HEK293 (cell line): ENCODE measurements around the gene KRTAP23-1.

Experiments used
- CTCF ChIA-PET: fragments of 350-600 bp; formaldehyde crosslinking; extraction: SDS; loops from one replicate; lab custom pipeline; 2021; ENCODE audit warnings: antibody characterized with exemption; lab: Yijun Ruan, JAX
- POLR2A ChIA-PET: fragments of 300-600 bp; formaldehyde crosslinking; extraction: SDS; loops from one replicate; lab custom pipeline; 2020; ENCODE audit warnings: antibody characterized with exemption, inconsistent platforms; lab: Yijun Ruan, JAX
- H3K27ac ChIP-seq: fragments of 200-500 bp; sonication (Bioruptor generic); 2 replicates; pipeline ENCODE4 v1.5.1; 2014; ENCODE audit warnings: low read depth, low read length, control low read depth, inconsistent platforms; ENCODE audit errors: extremely low read depth
- H3K36me3 ChIP-seq, 2 experiments: fragments of 200-500 bp in 1 of 2; sonication (Bioruptor generic) in 1 of 2; 1 replicate in 1 of 2; 2 replicates in 1 of 2; pipeline ENCODE4 v1.5.1; 2014 to 2017; ENCODE audit warnings: inconsistent platforms in 2 of 2, low read length in 2 of 2; ENCODE audit not compliant: control insufficient read depth in 2 of 2, insufficient read depth in 1 of 2
- H3K4me1 ChIP-seq: fragments of 200-500 bp; sonication (Bioruptor generic); 2 replicates; pipeline ENCODE4 v1.5.1; 2014; ENCODE audit warnings: mild to moderate bottlenecking, low read length, inconsistent platforms; ENCODE audit not compliant: control insufficient read depth, insufficient read depth
- H3K4me3 ChIP-seq: 2 replicates; pipeline ENCODE4 v1.5.1; 2011; ENCODE audit warnings: low read depth, mild to moderate bottlenecking, control low read depth, low read length, moderate library complexity
- H3K9me3 ChIP-seq: fragments of 200-500 bp; sonication (Bioruptor generic); 2 replicates; pipeline ENCODE4 v1.5.1; 2014; ENCODE audit warnings: low read depth, low read length, inconsistent platforms; ENCODE audit not compliant: control insufficient read depth, insufficient read depth
- AEBP2 ChIP-seq: fragments of 450-650 bp; formaldehyde crosslinking; IDR thresholded peaks from 2 replicates; pipeline ENCODE4 v1.5.1; 2016; ENCODE audit warnings: missing biosample characterization, missing genetic modification characterization, borderline replicate concordance
- KLF1 ChIP-seq: fragments of 450-650 bp; formaldehyde crosslinking; IDR thresholded peaks from 2 replicates; pipeline ENCODE4 v1.5.1; 2016; ENCODE audit warnings: missing biosample characterization, missing genetic modification characterization
- KLF10 ChIP-seq: fragments of 450-650 bp; IDR thresholded peaks from 2 replicates; pipeline ENCODE4 v1.5.1; 2018; ENCODE audit warnings: missing biosample characterization, mild to moderate bottlenecking, missing genetic modification characterization
- KLF8 ChIP-seq: fragments of 450-650 bp; formaldehyde crosslinking; IDR thresholded peaks from 2 replicates; pipeline ENCODE4 v1.5.1; 2016; ENCODE audit warnings: missing biosample characterization, missing genetic modification characterization
- ZBTB26 ChIP-seq: fragments of 450-650 bp; formaldehyde crosslinking; optimal IDR thresholded peaks from 2 replicates; pipeline ENCODE3; 2016; ENCODE audit warnings: missing biosample characterization, mild to moderate bottlenecking, missing genetic modification characterization
- ZBTB6 ChIP-seq: fragments of 450-650 bp; formaldehyde crosslinking; IDR thresholded peaks from 2 replicates; pipeline ENCODE4 v1.5.1; 2017; ENCODE audit warnings: missing biosample characterization, missing genetic modification characterization
- ZEB2 ChIP-seq: fragments of 450-650 bp; formaldehyde crosslinking; IDR thresholded peaks from 2 replicates; pipeline ENCODE4 v1.5.1; 2016; ENCODE audit warnings: missing biosample characterization, missing genetic modification characterization
- ZNF26 ChIP-seq: fragments of 450-650 bp; formaldehyde crosslinking; IDR thresholded peaks from 2 replicates; pipeline ENCODE4 v1.5.1; 2016; ENCODE audit warnings: missing biosample characterization, missing genetic modification characterization
- ZNF324 ChIP-seq: fragments of 450-650 bp; formaldehyde crosslinking; IDR thresholded peaks from 2 replicates; pipeline ENCODE4 v1.5.1; 2016; ENCODE audit warnings: missing biosample characterization, missing genetic modification characterization
- ZNF354C ChIP-seq: fragments of 450-650 bp; formaldehyde crosslinking; IDR thresholded peaks from 2 replicates; pipeline ENCODE4 v1.5.1; 2016; ENCODE audit warnings: missing biosample characterization, missing genetic modification characterization, low read depth, borderline replicate concordance
- ZNF416 ChIP-seq: fragments of 450-650 bp; formaldehyde crosslinking; IDR thresholded peaks from 2 replicates; pipeline ENCODE4 v1.5.1; 2016; ENCODE audit warnings: missing biosample characterization, missing genetic modification characterization
- ZNF518A ChIP-seq: fragments of 450-650 bp; formaldehyde crosslinking; conservative IDR thresholded peaks from 2 replicates; pipeline ENCODE4 v1.5.1; 2016; ENCODE audit warnings: low read depth, missing biosample characterization, missing genetic modification characterization
- ZNF555 ChIP-seq: fragments of 450-650 bp; formaldehyde crosslinking; conservative IDR thresholded peaks from 2 replicates; pipeline ENCODE4 v1.5.1; 2017; ENCODE audit warnings: missing biosample characterization, mild to moderate bottlenecking, missing genetic modification characterization, inconsistent platforms
- ZNF610 ChIP-seq: fragments of 450-650 bp; formaldehyde crosslinking; IDR thresholded peaks from 2 replicates; pipeline ENCODE4 v1.5.1; 2016; ENCODE audit warnings: missing biosample characterization, missing genetic modification characterization, borderline replicate concordance
- ZNF747 ChIP-seq: fragments of 450-650 bp; formaldehyde crosslinking; IDR thresholded peaks from 2 replicates; pipeline ENCODE4 v1.5.1; 2016; ENCODE audit warnings: missing biosample characterization, missing genetic modification characterization

Gene KRTAP23-1

GRCh38 chr21:30338717-30339116 lies 9.7 kb downstream of the KRTAP23-1 start:
- no peak for TF ChIP-seq ZEB2 (tag by site-specific recombination)
- no peak for TF ChIP-seq ZNF26 (tag by site-specific recombination)
- no peak for TF ChIP-seq ZBTB26 (tag by site-specific recombination)
- TF ChIP-seq ZBTB6 (tag by site-specific recombination), result no peak
- ChIA-PET POLR2A (no interaction called here), CTCF (interaction anchor here (2.4 kb wide), 1 partner anchor 70 kb away, joined by 7 read pairs; no protein-coding TSS in a partner anchor)
- no peak overlapping the region for H3K4me3 ChIP-seq
- H3K4me1 ChIP-seq, result no peaks in the 10 kb centered on the region
- no peaks in the 10 kb centered on the region for H3K9me3 ChIP-seq
- no peak overlapping the region for H3K27ac ChIP-seq
- no peaks in the 10 kb centered on the region for H3K36me3 ChIP-seq

- POLR2A ChIA-PET, result no interaction called here
- no peaks in the 10 kb centered on the region for H3K4me1 ChIP-seq
- CTCF ChIA-PET, result interaction anchor here (0.7 to 2.4 kb wide), 4 partner anchors 71 to 748 kb away, joined by 3 to 8 read pairs (median 6); no protein-coding TSS in a partner anchor
- no peaks in the 10 kb centered on the region for H3K9me3 ChIP-seq
- no peak for TF ChIP-seq ZEB2 (tag by site-specific recombination)
- TF ChIP-seq ZNF354C (tag by site-specific recombination), result no peak
- TF ChIP-seq KLF8 (tag by site-specific recombination), result no peak
- TF ChIP-seq ZNF610 (tag by site-specific recombination), result no peak
- TF ChIP-seq KLF10 (tag by site-specific recombination), result no peak
- TF ChIP-seq ZNF747 (tag by site-specific recombination), result no peak
- TF ChIP-seq ZNF518A (tag by site-specific recombination), result no peak
- no peak for TF ChIP-seq AEBP2 (tag by site-specific recombination)
- TF ChIP-seq ZNF324 (tag by site-specific recombination), result no peak
- TF ChIP-seq KLF1, result no peak
- TF ChIP-seq ZNF416, result no peak
- no peak for TF ChIP-seq ZNF555 (tag by site-specific recombination)
- no peak overlapping the region for H3K27ac ChIP-seq
- H3K36me3 ChIP-seq, result no peaks in the 10 kb centered on the region
- H3K4me3 ChIP-seq, result no peak overlapping the region
Measured at GRCh38 chr21:30337772-30338171, 10.6 kb downstream of the KRTAP23-1 start.
